ENCODE results near the gene MT1H.

MT1H gene

DNA sequence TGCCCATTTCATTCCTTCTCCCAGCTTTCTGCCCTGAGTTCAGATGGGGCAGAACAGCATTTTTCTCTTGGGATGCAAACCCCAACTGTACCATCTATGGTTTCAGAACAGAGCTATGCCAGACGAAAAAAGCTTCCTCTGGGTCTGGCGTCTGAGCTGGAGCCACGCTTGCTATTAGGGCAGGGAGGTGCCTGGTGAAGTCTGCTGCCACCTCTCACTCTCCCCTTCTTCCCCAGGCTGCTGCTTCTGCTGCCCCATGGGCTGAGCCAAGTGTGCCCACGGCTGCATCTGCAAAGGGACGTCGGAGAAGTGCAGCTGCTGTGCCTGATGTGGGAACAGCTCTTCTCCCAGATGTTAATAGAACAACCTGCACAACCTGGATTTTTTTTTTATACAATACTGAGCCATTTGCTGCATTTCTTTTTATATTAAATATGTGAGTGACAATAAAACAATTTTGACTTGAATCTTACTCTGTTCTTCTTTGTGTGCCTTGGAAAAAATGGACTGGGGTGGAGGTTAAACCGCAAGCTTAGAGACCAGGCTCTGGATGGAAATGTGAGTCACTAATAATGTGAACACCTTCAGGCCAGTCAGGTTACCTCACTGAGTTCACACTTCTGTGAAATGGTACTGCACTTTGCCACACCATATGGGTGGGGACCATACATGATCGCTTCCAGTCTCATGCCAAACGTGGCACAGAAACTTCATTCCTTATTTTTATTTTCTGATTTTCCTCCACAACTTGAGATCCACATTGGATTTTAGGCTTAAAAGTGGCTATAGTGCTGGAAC is 32.8 kb upstream of the MT1H start:
- DNase-seq: no peak

DNA sequence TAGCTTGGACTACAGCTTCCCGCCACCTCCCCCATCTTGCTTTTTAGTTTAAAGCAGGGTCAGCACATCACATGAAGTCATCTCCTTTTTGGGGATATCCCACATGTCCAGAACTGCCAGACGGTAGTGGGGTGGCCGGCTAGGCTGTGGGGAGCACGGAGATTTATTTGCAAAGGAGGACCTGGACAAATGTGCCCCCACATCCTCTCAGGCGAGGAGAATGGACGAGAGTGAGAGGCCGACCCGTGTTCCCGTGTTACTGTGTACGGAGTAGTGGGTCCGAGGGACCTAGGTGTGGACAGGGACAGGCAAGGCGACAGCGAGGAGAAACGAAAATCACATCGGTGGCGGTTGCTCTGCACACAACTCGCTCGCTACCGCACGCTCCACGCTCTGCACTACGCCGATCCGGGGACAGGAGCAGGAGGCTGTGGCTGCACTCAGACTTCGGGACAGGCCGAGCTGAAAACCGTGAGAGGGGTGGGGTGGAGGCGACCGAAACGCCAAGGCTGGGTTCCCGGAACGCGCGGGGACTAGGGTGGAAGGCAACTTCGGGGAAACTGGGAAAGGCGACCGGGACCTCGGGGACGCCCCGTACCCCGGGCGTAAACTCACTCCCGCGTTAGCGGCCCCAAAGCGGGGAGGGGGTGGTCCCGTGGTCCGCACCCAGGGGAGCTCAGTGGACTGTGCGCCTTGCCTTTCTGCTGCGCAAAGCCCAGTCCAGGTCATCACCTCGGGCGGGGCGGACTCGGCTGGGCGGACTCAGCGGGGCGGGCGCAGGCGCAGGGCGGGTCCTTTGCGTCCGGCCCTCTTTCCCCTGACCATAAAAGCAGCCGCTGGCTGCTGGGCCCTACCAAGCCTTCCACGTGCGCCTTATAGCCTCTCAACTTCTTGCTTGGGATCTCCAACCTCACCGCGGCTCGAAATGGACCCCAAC is 31.5 kb upstream of the MT1H start, which contains the start of gene MT1A:
MT1A (plus strand) TSS at position 853 of the 937 bp plus-strand sequence; CDS start at position 926, 73 bp downstream.
- no peak for DNase-seq

DNA sequence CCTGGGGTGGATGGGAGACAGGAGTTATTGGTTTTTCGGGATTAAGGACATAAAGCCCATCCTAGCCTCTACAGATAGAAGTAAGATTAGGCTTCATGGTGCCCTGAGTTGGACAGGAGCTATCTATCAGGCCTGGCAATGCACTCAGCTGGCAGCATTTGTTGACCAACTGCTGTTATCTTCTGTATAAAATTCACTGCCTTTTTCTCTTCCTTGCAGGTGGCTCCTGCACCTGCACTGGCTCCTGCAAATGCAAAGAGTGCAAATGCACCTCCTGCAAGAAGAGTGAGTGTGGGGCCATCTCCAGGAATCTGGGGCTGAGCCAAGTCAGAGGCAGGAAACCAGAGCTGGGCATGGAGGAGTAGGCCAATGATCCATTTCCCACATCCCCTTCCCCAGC is 30.6 kb upstream of the MT1H start:
- DNase-seq: no peak

DNA sequence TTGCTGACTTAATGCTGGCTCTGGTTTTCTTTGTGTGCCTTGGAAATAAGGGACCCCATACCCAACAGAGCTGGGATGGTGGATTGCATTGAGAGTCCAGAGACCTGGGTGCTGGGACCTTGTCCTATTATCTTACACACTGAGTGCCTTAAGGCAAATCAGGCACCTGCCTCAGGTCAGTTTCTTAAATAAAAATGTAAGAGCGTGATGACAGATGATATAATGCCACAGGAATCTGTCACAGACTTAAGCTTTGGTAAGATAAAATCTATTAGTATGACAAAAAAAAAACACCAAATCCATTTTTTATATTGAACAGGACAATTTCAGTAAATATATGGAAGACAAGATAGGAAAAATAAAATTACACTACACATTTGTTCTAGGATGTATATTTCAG is 29.5 kb upstream of the MT1H start:
- no peak for DNase-seq

DNA sequence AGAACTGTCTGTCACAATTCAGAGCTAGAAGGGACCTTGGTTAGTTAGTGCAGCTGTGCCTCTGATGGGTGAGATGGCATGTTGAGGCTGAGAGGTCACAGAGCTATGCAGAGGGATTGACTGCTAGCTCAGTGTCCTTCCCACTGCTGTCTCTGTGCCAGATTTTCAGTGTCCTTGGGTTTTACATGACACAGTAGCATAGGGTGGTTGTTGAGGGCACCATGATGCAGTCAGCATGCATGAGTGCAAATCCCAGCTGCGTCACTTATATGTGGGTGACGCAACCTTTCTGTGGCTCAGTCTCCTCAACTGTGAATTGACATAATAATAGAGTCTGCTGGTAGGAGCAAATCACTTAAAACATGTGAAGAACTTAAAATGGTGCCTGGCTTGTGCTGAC is 28.4 kb upstream of the MT1H start:
- no peak for DNase-seq

DNA sequence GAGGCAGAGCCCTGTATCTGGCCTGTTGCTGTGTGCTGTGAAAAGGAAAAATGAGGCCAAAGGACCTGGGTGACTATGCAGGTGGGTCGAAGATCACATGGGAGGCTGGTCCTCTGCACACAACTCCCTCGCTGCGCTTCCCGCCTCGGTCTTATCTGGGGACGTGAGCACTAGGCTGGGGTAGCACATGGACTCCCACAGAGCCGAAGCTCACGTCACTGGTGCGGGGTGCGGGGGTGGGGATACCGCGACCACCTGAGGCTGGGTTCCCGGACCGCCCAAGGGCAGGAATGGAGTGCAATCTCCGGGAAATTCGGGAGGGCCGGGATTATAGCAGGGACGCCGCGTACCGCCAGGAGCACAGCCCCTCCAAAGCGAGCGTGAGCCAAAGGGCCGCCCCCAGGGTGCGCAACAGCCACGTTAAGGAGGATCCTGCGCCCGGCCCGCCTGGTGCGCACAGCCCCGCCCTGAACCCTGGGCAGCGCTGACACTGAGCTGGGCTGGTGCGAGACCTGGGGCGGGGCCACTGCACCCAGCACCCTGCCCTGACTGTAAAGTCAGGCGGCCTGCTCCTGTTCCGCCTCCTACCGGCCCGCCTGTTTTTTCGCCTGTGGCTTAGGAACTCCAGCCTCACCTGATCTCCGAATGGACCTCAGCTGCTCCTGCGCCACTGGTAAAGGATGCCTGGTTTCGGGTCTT is 26.4 kb upstream of the MT1H start:
- peak; percentile 54 for DNase-seq

DNA sequence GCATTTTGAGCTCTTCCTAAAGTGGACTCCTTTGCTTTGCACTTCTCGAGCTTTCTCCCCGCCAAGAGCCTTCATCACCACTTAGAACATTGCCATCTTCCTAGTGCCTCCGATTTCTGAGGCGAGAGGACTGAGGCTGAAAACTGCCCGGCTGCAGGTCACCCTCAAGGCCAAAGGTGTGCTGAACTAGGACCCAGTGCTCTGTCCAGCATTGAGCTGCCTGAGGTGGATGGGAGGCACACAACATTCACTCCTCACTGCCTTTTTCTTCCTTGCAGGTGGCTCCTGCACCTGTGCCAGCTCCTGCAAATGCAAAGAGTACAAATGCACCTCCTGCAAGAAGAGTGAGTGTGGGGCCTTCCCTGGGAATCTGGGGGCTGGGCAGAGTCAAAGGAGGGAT is 25.8 kb upstream of the MT1H start:
- DNase-seq: no peak

DNA sequence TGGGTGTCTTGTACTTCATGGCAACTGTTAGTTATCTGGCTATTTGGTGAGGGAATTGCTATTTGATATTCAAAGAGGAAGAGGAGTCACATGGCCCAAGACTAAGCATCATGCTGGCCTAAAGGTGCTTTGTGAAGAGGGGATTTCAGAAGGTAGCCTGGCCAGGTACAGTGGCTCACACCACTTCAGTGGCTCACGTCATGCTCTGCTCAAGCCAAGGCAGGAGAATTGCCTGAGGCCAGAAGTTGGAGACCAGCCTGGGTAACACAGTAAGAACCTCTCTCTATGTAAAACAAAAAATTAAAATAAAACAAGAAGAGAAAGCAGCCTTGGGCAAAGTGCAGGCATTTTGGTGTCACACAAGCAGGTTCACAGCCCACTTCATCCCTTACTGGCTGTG is 24.3 kb upstream of the MT1H start:
- no peak for DNase-seq

DNA sequence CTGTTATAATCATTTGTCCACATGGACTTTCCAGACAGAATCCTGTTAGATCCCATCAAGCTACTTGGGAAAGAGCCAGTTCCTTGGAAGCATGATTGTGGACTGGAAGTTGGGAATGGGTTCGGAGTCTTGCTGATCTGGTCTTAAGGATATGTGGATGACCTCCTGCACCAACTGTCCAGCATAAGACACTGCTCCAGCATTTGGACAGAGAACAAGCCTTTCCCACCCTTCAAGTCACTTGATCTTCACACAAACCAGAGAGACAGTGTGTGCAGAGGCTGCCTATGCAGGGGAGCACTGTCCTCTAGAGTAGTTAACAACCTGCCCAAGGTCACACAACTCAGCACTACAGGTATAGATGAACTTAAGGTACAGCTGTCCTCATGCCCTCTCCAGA is 23.8 kb upstream of the MT1H start:
- no peak for DNase-seq

DNA sequence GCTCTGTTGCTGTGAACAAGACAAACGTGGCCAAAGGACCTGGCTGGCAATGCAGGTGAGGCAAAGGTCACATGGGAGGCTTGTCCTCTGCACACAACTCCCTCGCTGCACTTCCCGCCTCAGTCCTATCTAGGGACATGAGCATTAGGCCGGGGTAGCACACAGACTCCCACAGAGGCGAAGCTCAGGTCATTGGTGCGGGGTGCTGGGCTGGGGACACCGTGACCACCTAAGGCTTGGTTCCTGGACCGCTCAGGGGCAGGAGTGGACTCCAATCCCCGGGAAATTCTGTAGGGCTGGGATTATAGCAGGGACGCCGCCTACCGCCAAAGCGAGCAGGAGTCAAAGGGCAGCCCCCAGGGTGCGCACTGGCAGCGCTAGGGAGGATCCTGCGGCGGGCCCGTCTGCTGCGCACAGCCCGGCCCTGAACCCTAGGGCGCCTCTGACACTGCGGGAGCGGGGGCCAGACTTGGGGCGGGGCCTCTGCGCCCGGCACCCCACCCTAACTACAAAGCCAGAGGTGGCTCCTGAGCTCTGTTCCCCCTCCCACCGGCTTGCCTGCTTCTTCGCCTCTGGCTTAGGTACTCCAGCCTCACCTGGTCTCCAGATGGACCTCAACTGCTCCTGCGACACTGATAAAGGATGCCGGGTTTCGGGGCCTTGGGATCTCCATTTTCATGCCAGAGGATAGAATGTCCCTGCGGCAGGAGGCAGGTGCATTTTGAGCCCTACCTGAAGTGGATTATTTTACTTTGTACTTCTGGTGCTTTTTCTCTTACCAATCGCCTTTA is 21.8 kb upstream of the MT1H start:
- DNase-seq: no peak

DNA sequence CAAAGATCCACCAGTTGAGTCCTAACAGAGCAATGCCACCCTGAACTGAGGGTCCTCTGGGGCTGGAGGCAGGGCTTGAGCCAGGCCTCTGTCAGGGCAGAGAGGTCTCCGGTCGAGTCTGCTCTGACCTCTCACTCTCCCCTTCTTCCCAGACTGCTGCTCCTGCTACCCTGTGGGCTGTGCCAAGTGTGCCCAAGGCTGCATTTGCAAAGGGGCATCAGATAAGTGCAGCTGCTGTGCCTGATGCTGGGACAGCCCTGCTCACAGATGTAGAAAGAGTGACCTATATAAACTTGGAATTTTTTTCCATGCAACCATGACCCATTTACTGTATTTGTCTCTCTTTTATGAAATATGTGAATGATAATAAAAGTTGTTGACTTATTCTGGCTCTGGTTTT is 20.3 kb upstream of the MT1H start:
- no peak for DNase-seq

DNA sequence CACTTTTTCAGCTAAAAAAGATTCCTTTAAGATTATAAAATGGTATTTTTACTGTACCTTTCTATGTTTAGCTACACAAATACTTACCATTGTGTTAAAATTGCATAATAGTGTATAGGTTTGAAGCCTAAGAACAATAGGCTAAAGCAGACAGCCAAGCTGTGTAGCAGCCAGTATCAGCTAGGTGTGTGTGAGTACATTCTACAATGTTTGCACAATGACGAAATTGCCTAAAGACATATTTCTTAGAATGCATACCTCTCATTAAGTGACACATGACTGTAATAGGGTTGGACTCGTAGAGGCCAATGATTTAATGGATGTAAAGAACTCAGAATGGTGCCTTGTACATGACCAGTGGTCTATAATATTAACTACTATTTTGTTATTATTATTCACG is 19.8 kb upstream of the MT1H start:
- DNase-seq: no peak

DNA sequence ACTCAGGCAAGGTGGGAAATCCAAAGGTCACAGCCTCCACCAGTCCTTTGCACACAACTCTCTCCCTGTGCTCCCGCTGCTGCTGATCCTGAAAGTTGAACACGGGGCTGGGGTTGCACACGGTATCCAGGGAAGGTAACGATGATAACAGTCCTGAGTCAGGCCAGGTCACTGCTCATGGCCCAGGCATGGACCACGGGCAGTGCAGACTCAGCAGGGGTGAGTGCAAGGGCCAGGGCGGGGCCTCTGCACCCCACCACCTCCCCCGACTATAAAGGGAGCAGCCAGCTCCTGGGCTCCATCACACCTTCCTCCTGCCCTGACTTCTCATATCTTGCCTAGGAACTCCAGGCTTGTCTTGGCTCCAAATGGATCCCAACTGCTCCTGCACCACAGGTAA is 18.0 kb upstream of the MT1H start, which contains the start of gene MT1B:
MT1B (plus strand) TSS at position 301 of the 400 bp plus-strand sequence; CDS start at position 369, 68 bp downstream.
- DNase-seq: no peak

DNA sequence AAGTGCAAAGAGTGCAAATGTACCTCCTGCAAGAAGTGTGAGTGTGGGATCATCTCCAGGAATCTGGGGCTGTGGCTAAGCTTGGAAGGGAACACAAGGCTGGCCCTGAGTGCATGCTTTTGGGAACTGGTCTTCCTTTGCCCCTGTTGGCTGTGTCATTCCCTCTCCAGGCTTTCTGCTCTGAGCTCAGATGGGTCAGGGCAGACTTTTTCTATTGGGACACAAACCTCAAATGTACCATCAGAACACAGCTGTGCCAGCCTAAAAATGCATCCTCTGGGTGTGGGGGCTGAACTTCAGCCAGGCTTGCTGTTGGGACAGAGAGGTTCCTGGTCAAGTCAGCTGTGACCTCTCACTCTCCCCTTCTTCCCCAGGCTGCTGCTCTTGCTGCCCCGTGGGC is 17.0 kb upstream of the MT1H start:
- DNase-seq: no peak

DNA sequence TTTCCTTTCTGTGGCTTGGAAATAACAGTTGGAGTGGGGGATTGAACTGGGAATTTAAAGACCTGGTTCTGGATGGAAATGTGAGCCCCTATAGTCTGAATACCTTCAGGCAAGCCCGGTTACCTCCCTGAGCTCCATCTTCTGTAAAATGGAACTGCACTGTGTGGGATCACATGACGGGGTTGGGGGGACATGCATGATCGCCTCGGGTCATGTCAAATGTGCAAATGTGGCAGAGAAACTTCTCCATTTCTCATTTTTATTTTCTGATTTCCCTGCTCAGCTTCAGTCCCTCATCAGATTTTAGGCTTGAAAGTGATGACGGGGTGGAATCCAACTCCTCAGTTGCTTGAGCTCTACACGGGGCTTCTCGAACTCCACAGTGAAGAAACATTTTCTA is 16.4 kb upstream of the MT1H start:
- no peak for DNase-seq

DNA sequence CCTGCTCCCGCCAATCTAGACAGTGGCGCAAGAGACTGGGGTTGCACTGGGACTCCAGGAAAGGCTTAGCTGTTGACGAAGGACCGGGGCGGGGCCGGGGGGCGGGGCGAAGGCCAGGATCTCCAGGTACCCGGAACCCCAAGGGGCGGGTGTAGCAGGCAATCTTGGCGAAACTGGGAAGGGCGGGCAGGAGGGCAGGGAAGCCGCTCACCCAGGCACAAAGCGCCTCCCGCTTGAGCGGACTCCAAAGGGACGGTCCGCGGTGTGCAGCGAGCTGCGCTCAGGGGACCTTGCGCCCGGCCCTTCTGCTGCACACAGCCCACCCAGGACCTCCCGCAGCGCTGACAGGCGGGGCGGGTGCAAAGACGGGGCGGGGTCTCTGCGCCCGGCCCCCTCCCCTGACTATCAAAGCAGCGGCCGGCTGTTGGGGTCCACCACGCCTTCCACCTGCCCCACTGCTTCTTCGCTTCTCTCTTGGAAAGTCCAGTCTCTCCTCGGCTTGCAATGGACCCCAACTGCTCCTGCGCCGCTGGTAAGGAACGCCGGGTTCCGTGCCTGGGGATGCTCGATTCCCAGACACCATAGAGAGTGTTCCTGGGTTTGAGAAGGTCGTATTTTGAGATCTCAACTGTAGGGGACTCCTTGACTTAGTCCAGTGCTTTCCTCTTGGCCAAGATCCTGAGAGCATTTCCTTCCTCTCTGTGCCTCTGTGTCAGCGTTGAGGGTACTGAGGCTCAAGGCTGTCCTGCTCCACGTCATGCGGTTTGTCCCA is 11.9 kb upstream of the MT1H start, which contains the start of gene MT1F:
MT1F (plus strand) TSS at position 405 of the 772 bp plus-strand sequence; CDS start at position 505, 100 bp downstream.
- peak; percentile 65 for DNase-seq

DNA sequence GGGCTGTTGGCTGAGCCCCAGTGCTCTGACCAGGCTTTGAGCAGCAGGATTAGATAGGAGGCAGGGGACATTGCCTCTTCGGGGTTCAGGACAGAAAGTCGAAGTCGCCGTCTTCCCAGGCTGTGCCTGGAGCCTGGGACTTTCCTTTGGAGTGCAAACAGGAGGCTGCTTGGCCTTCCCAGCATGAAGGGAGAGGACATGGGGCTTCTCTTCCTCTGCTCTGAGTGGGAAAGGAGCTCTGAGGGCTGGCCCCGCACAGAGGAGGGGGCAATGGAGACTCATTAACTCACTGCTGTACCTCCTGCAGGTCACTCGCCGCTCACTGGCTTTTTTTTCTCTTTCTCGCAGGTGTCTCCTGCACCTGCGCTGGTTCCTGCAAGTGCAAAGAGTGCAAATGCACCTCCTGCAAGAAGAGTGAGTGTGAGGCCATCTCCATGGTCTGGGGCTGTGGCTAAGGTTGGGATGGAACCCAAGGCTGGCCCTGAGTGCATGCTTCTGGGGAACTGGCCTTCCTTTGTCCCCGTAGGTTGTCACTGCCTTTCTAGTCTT is 11.2 kb upstream of the MT1H start:
- DNase-seq: no peak

DNA sequence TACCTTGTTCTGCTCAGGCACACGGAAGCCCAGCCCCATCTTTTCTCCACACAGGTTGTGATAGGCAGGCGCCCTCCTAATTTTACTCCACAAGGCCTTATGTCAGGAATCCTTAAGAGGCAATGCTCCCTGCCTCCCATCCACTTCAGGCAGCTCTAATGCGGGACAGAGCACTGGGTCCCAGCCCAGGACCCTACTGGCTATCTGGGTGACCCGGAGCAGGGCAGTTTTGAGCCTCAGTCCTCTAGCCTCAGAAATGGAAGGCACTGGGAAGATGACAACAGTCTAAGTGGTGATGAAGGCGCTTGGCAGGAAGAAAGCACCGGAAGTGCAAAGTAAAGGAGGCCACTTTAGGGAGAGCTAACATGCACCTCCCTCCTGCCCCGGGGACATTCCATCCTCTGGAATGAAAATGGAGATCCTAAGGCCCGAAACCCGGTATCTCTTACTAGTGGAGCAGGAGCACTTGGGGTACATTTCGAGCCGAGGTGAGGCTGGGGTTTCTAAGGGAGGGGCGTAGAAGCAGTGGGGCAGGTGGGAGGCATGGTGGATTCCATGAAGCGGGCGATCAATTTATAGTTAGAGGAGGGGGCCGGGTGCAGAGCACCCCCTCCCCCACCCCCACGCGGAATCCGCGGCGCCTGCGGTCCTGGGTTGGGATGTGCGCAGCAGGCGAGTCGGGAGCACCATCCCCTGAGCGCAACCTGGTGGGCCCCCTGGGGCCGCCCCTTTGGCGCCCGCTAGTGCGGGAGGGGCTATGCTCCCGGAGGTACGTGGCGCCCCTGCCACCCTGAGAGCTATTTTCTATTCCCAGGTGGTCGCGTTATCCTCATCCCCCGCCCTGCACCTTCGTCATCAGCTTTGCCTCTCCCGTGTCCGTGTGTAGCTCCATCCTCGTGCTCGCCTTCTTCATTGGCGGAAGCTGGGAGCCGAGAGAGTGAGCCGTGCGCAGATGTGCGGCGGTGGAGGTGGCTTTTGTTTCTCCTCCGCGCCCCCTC is 7.0 kb upstream of the MT1H start:
- DNase-seq: no peak

DNA sequence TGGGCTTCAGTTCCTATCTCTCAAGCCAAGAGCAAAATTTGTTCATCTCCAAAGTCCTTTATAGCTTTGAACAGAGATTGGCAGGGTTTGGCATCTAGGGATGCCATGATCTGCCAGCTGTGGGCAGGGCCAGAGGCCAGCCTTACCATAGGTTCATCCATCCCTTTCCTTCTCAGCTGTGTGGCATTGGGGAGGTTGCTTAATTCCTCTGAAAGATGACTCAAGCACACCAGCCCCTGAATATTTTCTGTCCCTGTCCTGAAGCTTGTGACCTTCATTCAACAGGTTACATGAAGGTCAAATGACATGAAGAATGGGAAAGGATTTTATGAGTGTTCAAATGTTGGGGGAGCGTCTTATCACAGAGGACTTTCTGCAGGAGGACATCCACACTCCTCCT is 5.1 kb upstream of the MT1H start:
- no peak for DNase-seq
